ENCODE results near the gene ABTB2. TPM values are rescaled to one million over a fixed set of nuclear protein-coding genes. Genes with fewer than 3 reads are reported as not detected.
A peak's percentile ranks its signal among the peaks of the same experiment; 100 is the strongest.

ABTB2 gene
- total and polyA plus RNA-seq, 2 experiments from 2014 or later, result 8.7 to 9.9 TPM

DNA sequence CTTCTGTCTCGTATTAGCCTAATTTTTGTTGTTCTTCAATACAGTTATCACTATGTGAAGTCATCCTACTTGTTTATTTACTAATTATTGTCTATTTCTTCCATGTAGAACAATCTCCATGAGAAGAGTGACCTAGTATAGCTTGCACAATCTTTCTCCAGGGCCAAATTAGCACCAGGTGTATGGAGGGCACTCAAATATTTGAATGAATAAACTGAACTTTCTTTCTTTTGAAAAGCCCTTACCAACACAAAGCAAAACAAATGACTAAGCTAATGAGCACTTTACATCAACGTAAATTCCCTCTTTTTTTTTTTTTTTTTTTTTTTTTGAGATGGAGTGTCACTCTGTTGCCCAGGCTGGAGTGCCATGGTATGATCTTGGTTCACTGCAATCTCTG is 34.2 kb downstream of the ABTB2 start:
- in situ Hi-C loops (cut with MboI), result no loop called here
- Histone ChIP-seq H3K9ac (no peak overlapping the region), H3K79me2 (ENCODE audit: insufficient read depth) (peaks cover 61% of the 10 kb centered on the region), H3K27me3 (replicated peaks; ENCODE audit: insufficient read depth) (no peaks in the 10 kb centered on the region), H3K27ac (peak overlapping the region; percentile 59), H3K9me3 (ENCODE audit: low read depth) (no peaks in the 10 kb centered on the region), H2AFZ (no peak overlapping the region), H3K9me2 (ENCODE audit: insufficient read depth) (no peaks in the 10 kb centered on the region), H3K4me2 (ENCODE audit: unreplicated experiment) (peak overlapping the region; percentile 13), H3K4me3 (no peak overlapping the region), H3K4me1 (ENCODE audit: insufficient read depth) (peaks cover 27% of the 10 kb centered on the region), H3K36me3 (ENCODE audit: low read depth) (no peaks in the 10 kb centered on the region), H4K20me1 (ENCODE audit: insufficient read depth) (no peaks in the 10 kb centered on the region), H3F3A (ENCODE audit: insufficient read depth) (peaks cover 19% of the 10 kb centered on the region)
- peak; percentile 43 for DNase-seq
- TF ChIP-seq EZH2phosphoT487 (IDR thresholded peaks at IDR 0.05; ENCODE audit: insufficient read depth, low read depth), result no peak
- TF ChIP-seq EZH2 (IDR thresholded peaks at IDR 0.05; ENCODE audit: insufficient read depth, poor library complexity, severe bottlenecking), result no peak
- 5 to 9% methylated on average over 2 of the region's 2 CpGs for WGBS, 2 experiments (ENCODE audit: low coverage in 1 of 2, low lambda C conversion rate in 2 of 2, missing lambda C conversion rate in 2 of 2)

DNA sequence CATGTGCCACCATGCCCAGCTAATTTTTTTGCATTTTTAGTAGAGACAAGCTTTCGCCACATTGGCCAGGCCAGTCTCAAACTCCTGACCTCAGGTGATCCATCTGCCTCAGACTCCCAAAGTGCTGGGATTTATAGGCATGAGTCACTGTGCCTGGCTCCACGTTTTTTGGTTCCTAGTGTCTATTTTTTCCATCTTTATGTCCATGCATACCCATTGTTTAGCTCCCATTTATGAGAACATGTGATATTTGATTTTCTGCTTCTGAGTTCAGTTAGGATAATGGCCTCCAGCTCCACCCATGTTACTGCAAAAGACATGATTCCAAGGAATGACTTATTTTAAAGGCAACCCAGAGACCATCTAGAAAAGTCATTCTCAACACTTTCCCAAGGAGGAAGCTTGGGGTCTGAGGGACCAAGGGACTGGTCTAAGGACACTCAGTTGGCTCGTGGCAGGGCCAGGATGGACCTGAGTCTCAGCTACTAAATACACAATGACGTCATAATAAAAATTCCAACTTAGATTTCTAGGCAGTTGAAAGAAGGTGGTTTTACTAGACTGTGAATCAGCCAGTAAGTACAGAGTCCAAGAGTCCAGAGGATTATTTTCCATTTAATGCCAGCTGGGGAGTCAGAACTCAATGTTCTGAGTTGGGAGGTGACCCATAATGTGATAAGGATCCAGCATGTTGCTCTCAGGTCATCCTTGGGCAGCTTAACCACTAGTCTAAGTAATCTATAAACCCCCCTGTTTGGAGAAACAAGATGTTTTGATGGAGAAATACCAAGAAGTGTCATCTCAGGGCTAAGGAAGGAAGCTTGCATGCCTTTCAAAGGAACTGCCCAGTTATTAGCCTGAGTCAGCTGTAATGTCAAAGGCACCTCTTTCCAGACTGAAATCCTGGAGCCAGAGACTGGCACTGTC is 39.4 kb downstream of the ABTB2 start:
- peak overlapping the region; percentile 32 for H3K9ac ChIP-seq
- H3K4me1 ChIP-seq (ENCODE audit: insufficient read depth), result peaks cover 43% of the 10 kb centered on the region
- DNase-seq, result peak; percentile 87
- peak overlapping the region; percentile 81 for H3K27ac ChIP-seq
- in situ Hi-C loops (cut with MboI), result no loop called here
- H3K36me3 ChIP-seq (ENCODE audit: low read depth), result no peaks in the 10 kb centered on the region
- H3K4me2 ChIP-seq (ENCODE audit: unreplicated experiment), result peak overlapping the region; percentile 45
- no peak overlapping the region for H2AFZ ChIP-seq
- H3K4me3 ChIP-seq, result no peak overlapping the region
- 20 to 26% methylated on average over 4 of the region's 4 CpGs for WGBS, 2 experiments (ENCODE audit: low coverage in 1 of 2, low lambda C conversion rate in 2 of 2, missing lambda C conversion rate in 2 of 2)
- TF ChIP-seq EZH2 (IDR thresholded peaks at IDR 0.05; ENCODE audit: insufficient read depth, poor library complexity, severe bottlenecking) (no peak), EZH2phosphoT487 (IDR thresholded peaks at IDR 0.05; ENCODE audit: insufficient read depth, low read depth) (no peak)
- H3F3A ChIP-seq (ENCODE audit: insufficient read depth), result peaks cover 34% of the 10 kb centered on the region
- no peaks in the 10 kb centered on the region for H4K20me1 ChIP-seq (ENCODE audit: insufficient read depth)
- no peaks in the 10 kb centered on the region for H3K27me3 ChIP-seq (replicated peaks; ENCODE audit: insufficient read depth)
- no peaks in the 10 kb centered on the region for H3K9me3 ChIP-seq (ENCODE audit: low read depth)
- peaks cover 51% of the 10 kb centered on the region for H3K79me2 ChIP-seq (ENCODE audit: insufficient read depth)
- H3K9me2 ChIP-seq (ENCODE audit: insufficient read depth), result no peaks in the 10 kb centered on the region

DNA sequence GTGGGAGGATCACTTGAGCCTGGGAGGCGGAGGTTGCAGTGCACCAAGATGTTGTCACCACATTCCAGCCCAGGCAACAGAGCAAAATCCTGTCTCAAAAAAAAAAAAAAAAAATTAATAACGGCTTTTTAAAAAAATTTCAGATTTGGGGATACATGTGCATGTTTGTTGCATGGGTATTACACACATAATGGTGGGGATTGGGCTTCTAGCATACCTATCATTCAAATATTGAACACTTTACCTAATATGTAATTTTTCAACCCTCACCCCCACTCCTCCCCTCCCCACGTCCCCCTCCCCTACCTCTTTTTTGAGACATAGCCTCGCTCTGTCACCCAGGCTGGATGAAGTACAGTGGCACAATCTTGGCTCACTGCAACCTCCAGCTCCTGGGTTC is 40.1 kb downstream of the ABTB2 start:
- peak; percentile 13 for DNase-seq
- peak overlapping the region; percentile 81 for H3K27ac ChIP-seq
- H4K20me1 ChIP-seq (ENCODE audit: insufficient read depth), result no peaks in the 10 kb centered on the region
- peaks cover 49% of the 10 kb centered on the region for H3K79me2 ChIP-seq (ENCODE audit: insufficient read depth)
- H3F3A ChIP-seq (ENCODE audit: insufficient read depth), result peaks cover 27% of the 10 kb centered on the region
- no peak overlapping the region for H2AFZ ChIP-seq
- TF ChIP-seq EZH2 (IDR thresholded peaks at IDR 0.05; ENCODE audit: insufficient read depth, poor library complexity, severe bottlenecking) (no peak), EZH2phosphoT487 (IDR thresholded peaks at IDR 0.05; ENCODE audit: insufficient read depth, low read depth) (no peak)
- no peak overlapping the region for H3K4me3 ChIP-seq
- no peak overlapping the region for H3K9ac ChIP-seq
- in situ Hi-C loops (cut with MboI), result no loop called here
- no peaks in the 10 kb centered on the region for H3K9me2 ChIP-seq (ENCODE audit: insufficient read depth)
- H3K4me1 ChIP-seq (ENCODE audit: insufficient read depth), result peaks cover 36% of the 10 kb centered on the region
- no peaks in the 10 kb centered on the region for H3K36me3 ChIP-seq (ENCODE audit: low read depth)
- no peaks in the 10 kb centered on the region for H3K27me3 ChIP-seq (replicated peaks; ENCODE audit: insufficient read depth)
- 73 to 77% methylated on average over 4 of the region's 4 CpGs for WGBS, 2 experiments (ENCODE audit: low coverage in 1 of 2, low lambda C conversion rate in 2 of 2, missing lambda C conversion rate in 2 of 2)
- no peak overlapping the region for H3K4me2 ChIP-seq (ENCODE audit: unreplicated experiment)
- H3K9me3 ChIP-seq (ENCODE audit: low read depth), result no peaks in the 10 kb centered on the region

DNA sequence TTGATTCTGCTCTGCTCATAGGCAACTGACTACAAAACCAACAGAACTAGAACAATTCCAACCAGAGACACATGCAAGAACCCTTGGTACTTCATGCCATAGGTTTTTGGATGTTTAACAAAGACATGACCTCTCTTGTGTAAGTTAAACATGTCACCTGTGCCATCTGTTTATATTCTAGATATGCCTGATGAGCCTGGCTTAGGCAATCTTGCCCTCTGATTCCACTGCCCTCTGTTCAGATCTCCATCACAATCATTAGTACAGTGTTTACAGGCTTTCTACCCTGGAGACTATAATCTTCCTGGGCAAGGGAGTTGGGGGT is 40.8 kb downstream of the ABTB2 start:
- no peak overlapping the region for H3K9ac ChIP-seq
- no peak overlapping the region for H3K4me2 ChIP-seq (ENCODE audit: unreplicated experiment)
- H3K4me1 ChIP-seq (ENCODE audit: insufficient read depth), result peaks cover 35% of the 10 kb centered on the region
- H3K27ac ChIP-seq, result no peak overlapping the region
- H3K4me3 ChIP-seq, result no peak overlapping the region
- no peaks in the 10 kb centered on the region for H3K9me3 ChIP-seq (ENCODE audit: low read depth)
- in situ Hi-C loops (cut with MboI), result no loop called here
- H3K9me2 ChIP-seq (ENCODE audit: insufficient read depth), result no peaks in the 10 kb centered on the region
- H3K27me3 ChIP-seq (replicated peaks; ENCODE audit: insufficient read depth), result no peaks in the 10 kb centered on the region
- H3K36me3 ChIP-seq (ENCODE audit: low read depth), result no peaks in the 10 kb centered on the region
- H2AFZ ChIP-seq, result no peak overlapping the region
- no peak for DNase-seq
- H4K20me1 ChIP-seq (ENCODE audit: insufficient read depth), result no peaks in the 10 kb centered on the region
- H3F3A ChIP-seq (ENCODE audit: insufficient read depth), result peaks cover 26% of the 10 kb centered on the region
- peaks cover 52% of the 10 kb centered on the region for H3K79me2 ChIP-seq (ENCODE audit: insufficient read depth)
- TF ChIP-seq EZH2 (IDR thresholded peaks at IDR 0.05; ENCODE audit: insufficient read depth, poor library complexity, severe bottlenecking) (no peak), EZH2phosphoT487 (IDR thresholded peaks at IDR 0.05; ENCODE audit: insufficient read depth, low read depth) (no peak)

Measured in GM23248 (cell line).